Astrocyte (in vitro differentiated cells and primary cell): ENCODE results near the gene OR14J1. TPM values are rescaled to one million over a fixed set of nuclear protein-coding genes. Genes with fewer than 3 reads are reported as not detected.

Source experiments
- DNase-seq: peaks from one replicate; pipeline ENCODE4 v3.0.0-alpha.2; 2010; ENCODE audit warnings: low read depth
- FAIRE-seq: peaks from 2 replicates; lab custom pipeline; 2011; peaks lifted over from hg19 to GRCh38; lab: Jason Lieb, UNC
- H2AFZ ChIP-seq: 2 replicates; pipeline ENCODE4 v1.6.0; 2012; ENCODE audit warnings: low read depth, low read length, inconsistent platforms
- H3K27ac ChIP-seq: 2 replicates; pipeline ENCODE4 v1.5.1; 2011; ENCODE audit warnings: low read depth, low read length, inconsistent platforms
- H3K27me3 ChIP-seq: 2 replicates; pipeline ENCODE4 v1.6.0; 2011; ENCODE audit warnings: low read length, inconsistent platforms; ENCODE audit not compliant: insufficient read depth
- H3K36me3 ChIP-seq: 2 replicates; pipeline ENCODE4 v1.5.1; 2011; ENCODE audit warnings: low read length, inconsistent platforms; ENCODE audit not compliant: insufficient read depth
- H3K4me1 ChIP-seq: 2 replicates; pipeline ENCODE4 v1.5.1; 2011; ENCODE audit warnings: low read length, inconsistent platforms; ENCODE audit not compliant: insufficient read depth
- H3K4me2 ChIP-seq: 2 replicates; pipeline ENCODE4 v1.6.0; 2012; ENCODE audit warnings: low read length, inconsistent platforms
- H3K4me3 ChIP-seq: 2 replicates; pipeline ENCODE4 v1.5.1; 2011; ENCODE audit warnings: low read depth, mild to moderate bottlenecking, low read length, inconsistent platforms; ENCODE audit not compliant: insufficient read depth
- H3K79me2 ChIP-seq: 2 replicates; pipeline ENCODE4 v1.6.0; 2012; ENCODE audit warnings: mild to moderate bottlenecking, low read length, inconsistent platforms; ENCODE audit not compliant: insufficient read depth
- H3K9ac ChIP-seq: 2 replicates; pipeline ENCODE4 v1.6.0; 2012; ENCODE audit warnings: mild to moderate bottlenecking, low read length, inconsistent platforms
- H3K9me3 ChIP-seq: 2 replicates; pipeline ENCODE4 v1.5.1; 2012; ENCODE audit warnings: low read depth, mild to moderate bottlenecking, low read length, inconsistent platforms; ENCODE audit not compliant: insufficient read depth
- H4K20me1 ChIP-seq: 2 replicates; pipeline ENCODE4 v1.6.0; 2012; ENCODE audit warnings: low read length, inconsistent platforms; ENCODE audit not compliant: insufficient read depth
- H3K27ac Mint-ChIP-seq: one replicate; pipeline ENCODE4 v1.8.0; 2021; ENCODE audit warnings: mild to moderate bottlenecking, mixed read lengths; ENCODE audit not compliant: unreplicated experiment
- H3K27me3 Mint-ChIP-seq: one replicate; pipeline ENCODE4 v1.8.0; 2021; ENCODE audit warnings: low read depth, mixed read lengths; ENCODE audit not compliant: unreplicated experiment
- H3K36me3 Mint-ChIP-seq: one replicate; pipeline ENCODE4 v1.8.0; 2021; ENCODE audit warnings: low read depth, mixed read lengths; ENCODE audit not compliant: unreplicated experiment
- H3K4me1 Mint-ChIP-seq: one replicate; pipeline ENCODE4 v1.8.0; 2021; ENCODE audit warnings: low read depth, mixed read lengths; ENCODE audit not compliant: unreplicated experiment
- H3K4me3 Mint-ChIP-seq: one replicate; pipeline ENCODE4 v1.8.0; 2021; ENCODE audit warnings: mild to moderate bottlenecking, moderate library complexity, mixed read lengths; ENCODE audit not compliant: unreplicated experiment
- H3K9me3 Mint-ChIP-seq: one replicate; pipeline ENCODE4 v1.8.0; 2021; ENCODE audit warnings: mild to moderate bottlenecking, mixed read lengths; ENCODE audit not compliant: unreplicated experiment
- CTCF ChIP-seq: IDR thresholded peaks from 2 replicates; pipeline ENCODE4 v1.5.1; 2011; ENCODE audit warnings: low read depth, mild to moderate bottlenecking, inconsistent platforms, low read length, moderate library complexity; ENCODE audit not compliant: insufficient read depth
- EZH2 ChIP-seq: IDR thresholded peaks from 2 replicates; pipeline ENCODE4 v1.6.1; 2012; ENCODE audit warnings: mild to moderate bottlenecking, low read length, inconsistent platforms; ENCODE audit not compliant: insufficient read depth
- total RNA-seq: library from RNA; stranded (reverse); gene quantifications from 2 replicates; pipeline ENCODE4 v1.2.1, GENCODE V29; 2021

OR14J1 gene
- total RNA-seq, 1 donor from 2014 or later: not detected

GRCh38 chr6:29325777-29326176, 24.3 kb downstream of the OR14J1 start:
- no peak for TF ChIP-seq EZH2
- no peak for TF ChIP-seq CTCF
- Mint-ChIP-seq H3K27me3 (peaks cover 3% of the 10 kb centered on the region), H3K9me3 (no peaks in the 10 kb centered on the region), H3K4me1 (no peaks in the 10 kb centered on the region), H3K4me3 (no peak overlapping the region), H3K36me3 (no peaks in the 10 kb centered on the region), H3K27ac (no peak overlapping the region)
- H3K4me2 ChIP-seq: no peak overlapping the region
- no peaks in the 10 kb centered on the region for H3K36me3 ChIP-seq
- H3K9me3 ChIP-seq: no peaks in the 10 kb centered on the region
- no peak for DNase-seq
- no peak overlapping the region for H3K4me3 ChIP-seq
- no peaks in the 10 kb centered on the region for H3K79me2 ChIP-seq
- no peak for FAIRE-seq
- H3K27me3 ChIP-seq: no peaks in the 10 kb centered on the region
- no peaks in the 10 kb centered on the region for H3K4me1 ChIP-seq
- no peak overlapping the region for H3K27ac ChIP-seq
- no peaks in the 10 kb centered on the region for H4K20me1 ChIP-seq
- no peak overlapping the region for H3K9ac ChIP-seq
- H2AFZ ChIP-seq: no peak overlapping the region

GRCh38 chr6:29332676-29333075, 31.2 kb downstream of the OR14J1 start:
- H3K27ac Mint-ChIP-seq: no peak overlapping the region
- Histone ChIP-seq H3K79me2 (no peaks in the 10 kb centered on the region), H3K27me3 (no peaks in the 10 kb centered on the region), H3K9ac (no peak overlapping the region), H3K4me2 (no peak overlapping the region), H3K4me3 (no peak overlapping the region), H4K20me1 (no peaks in the 10 kb centered on the region), H2AFZ (no peak overlapping the region), H3K36me3 (no peaks in the 10 kb centered on the region), H3K27ac (no peak overlapping the region), H3K4me1 (no peaks in the 10 kb centered on the region), H3K9me3 (no peaks in the 10 kb centered on the region)
- no peak overlapping the region for H3K4me3 Mint-ChIP-seq
- H3K9me3 Mint-ChIP-seq: no peaks in the 10 kb centered on the region
- DNase-seq: no peak
- H3K36me3 Mint-ChIP-seq: no peaks in the 10 kb centered on the region
- no peaks in the 10 kb centered on the region for H3K4me1 Mint-ChIP-seq
- TF ChIP-seq EZH2: no peak
- no peak for TF ChIP-seq CTCF
- peaks cover 3% of the 10 kb centered on the region for H3K27me3 Mint-ChIP-seq
- FAIRE-seq: no peak

- DNase-seq: no peak
- H3K27ac ChIP-seq: no peak overlapping the region
- H3K36me3 ChIP-seq: no peaks in the 10 kb centered on the region
- no peak overlapping the region for H3K4me2 ChIP-seq
- Mint-ChIP-seq H3K4me3 (no peak overlapping the region), H3K27me3 (no peaks in the 10 kb centered on the region), H3K36me3 (no peaks in the 10 kb centered on the region), H3K4me1 (no peaks in the 10 kb centered on the region), H3K27ac (no peak overlapping the region), H3K9me3 (no peaks in the 10 kb centered on the region)
- FAIRE-seq: no peak
- H3K79me2 ChIP-seq: no peaks in the 10 kb centered on the region
- H4K20me1 ChIP-seq: no peaks in the 10 kb centered on the region
- H3K4me3 ChIP-seq: no peak overlapping the region
- H3K9me3 ChIP-seq: no peaks in the 10 kb centered on the region
- no peak overlapping the region for H3K9ac ChIP-seq
- no peak overlapping the region for H2AFZ ChIP-seq
- no peaks in the 10 kb centered on the region for H3K4me1 ChIP-seq
- H3K27me3 ChIP-seq: no peaks in the 10 kb centered on the region
- TF ChIP-seq EZH2: no peak
- no peak for TF ChIP-seq CTCF
These were observed 34.8 kb downstream of the OR14J1 start for GRCh38 chr6:29336269-29336668.
